GM21825 (cell line): ENCODE measurements around the gene KDR.

Experiments used
- ATAC-seq: cut with Tn5 transposase; IDR thresholded peaks from one replicate; pipeline ENCODE4 v1.9.1; 2021; ENCODE audit warnings: mild to moderate bottlenecking, moderate library complexity; ENCODE audit not compliant: unreplicated experiment

The KDR gene

GRCh38 chr4:55080174-55080865 lies 45.1 kb downstream of the KDR start:
- no peak for ATAC-seq

- ATAC-seq, result no peak
Observed at GRCh38 chr4:55079451-55080173, 45.8 kb downstream of the KDR start.

DNA sequence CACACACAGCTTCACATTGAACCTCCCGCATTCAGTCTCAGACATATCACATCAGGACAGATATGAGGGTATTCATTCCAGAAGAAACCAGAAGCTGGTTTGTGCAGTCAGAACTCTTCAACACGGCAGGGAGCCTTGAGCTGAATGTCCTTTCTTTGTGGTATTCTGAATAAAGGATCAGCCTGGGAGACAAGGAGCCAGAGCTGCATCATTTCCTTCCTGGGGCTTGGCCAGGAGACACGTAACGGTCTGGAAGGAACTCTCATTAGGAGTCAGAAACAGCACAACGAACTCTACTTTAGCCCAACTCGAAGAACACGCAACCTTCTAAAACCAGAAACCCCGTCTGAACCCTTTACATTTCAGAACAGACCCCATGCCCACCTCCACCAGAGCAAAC lies 46.4 kb downstream of the KDR start:
- ATAC-seq, result no peak

DNA sequence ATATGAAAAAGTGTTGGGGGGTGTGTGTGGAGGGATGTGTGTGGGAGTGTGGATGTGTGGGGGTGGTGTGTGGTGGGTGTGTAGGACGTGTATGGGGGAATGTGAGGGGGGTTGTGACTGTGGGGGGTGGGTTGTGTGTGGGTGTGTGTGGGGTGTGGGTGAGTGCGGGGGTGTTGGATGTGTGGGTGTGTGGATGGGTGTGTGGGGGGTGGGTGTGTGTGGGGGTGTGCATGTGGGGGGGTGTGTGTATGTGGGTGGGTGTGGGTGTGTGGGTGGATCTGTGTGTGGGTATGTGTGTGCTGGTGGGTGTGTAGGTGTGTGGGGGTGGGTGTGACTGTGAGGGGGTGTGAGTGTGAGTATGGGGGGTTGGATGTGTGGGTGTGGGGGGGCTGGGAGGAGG lies 47.8 kb downstream of the KDR start:
- ATAC-seq, result no peak

- no peak for ATAC-seq
Observed at GRCh38 chr4:55075823-55076716, 49.3 kb downstream of the KDR start.

DNA sequence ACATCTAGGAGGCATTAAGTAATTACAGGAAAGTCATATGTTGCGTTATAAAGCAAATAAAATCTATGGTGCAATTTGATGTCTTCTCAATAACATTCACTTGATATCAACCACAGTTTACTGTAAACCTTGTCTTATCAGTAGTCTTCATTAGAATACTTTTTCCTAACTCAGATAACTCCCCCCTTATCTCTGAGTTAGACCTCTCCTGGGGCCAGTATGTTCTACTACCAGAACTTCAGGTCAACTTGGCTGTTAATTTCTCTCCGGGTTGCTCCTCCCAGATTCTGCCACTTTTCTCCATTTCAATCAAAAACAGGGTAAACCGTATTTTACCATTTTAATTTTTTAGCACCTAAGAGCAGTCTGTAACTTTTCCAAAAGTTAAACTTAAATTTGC lies 50.0 kb downstream of the KDR start:
- no peak for ATAC-seq

DNA sequence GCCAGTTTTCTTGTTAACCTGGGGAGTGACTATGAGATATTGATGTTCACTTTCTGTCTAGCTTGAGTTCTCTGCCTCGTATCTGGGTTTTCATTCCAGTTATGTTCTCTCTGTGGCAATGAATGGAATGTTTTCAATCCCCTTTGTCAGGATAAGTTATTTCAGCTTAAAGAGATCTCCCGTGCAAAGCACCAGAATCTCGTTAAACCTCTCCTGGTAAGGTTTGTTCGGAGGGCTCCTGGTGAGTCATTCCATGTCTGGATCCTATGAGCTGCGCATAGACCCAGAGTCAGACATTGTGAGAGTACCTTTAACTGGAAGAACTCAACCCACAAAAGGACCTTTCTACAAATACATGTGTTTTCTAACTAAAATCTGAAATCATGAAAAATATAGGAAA lies 51.0 kb downstream of the KDR start:
- ATAC-seq, result no peak

DNA sequence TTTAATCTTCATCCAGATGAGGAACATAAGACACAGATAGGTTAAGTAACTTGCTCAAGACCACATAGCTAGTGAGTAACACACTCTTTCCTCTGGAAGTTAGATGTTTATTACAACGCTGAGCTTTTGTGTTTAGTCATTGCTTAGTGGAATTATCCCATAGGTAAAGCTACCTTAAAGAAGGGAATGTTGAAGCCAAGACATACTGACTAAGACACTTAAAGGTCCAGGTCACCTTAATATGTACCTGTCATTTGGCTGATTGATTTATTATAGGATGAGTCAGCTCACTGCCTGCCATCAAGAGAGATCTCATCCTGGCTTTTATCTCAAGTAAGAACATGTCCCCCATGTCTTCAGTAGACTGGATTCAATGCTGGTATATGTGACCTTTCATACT lies 53.4 kb downstream of the KDR start:
- no peak for ATAC-seq

GRCh38 chr4:55069248-55069647 lies 56.1 kb downstream of the KDR start:
- ATAC-seq, result no peak

GRCh38 chr4:55068522-55068921 lies 56.9 kb downstream of the KDR start:
- no peak for ATAC-seq

DNA sequence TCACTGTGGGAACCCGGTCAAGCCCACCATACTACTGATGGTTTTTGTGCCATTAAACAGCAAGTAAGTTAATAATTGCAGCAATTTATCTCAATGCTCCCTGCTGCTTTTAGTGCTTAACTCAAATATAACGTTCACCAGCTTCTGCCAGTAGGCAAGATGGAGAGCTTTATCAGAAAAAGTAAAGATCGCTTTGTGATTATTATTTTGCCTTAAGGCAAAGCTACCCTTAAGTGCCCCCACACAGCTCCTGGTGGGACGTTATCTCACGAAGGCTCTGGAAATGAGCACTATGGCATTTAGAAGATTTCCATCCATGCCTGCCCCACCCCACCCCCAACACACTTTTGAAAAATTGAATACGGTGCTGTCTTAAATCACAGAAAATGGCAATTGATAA lies 59.4 kb downstream of the KDR start:
- ATAC-seq, result no peak

GRCh38 chr4:55055529-55055928 lies 69.9 kb downstream of the KDR start:
- no peak for ATAC-seq

DNA sequence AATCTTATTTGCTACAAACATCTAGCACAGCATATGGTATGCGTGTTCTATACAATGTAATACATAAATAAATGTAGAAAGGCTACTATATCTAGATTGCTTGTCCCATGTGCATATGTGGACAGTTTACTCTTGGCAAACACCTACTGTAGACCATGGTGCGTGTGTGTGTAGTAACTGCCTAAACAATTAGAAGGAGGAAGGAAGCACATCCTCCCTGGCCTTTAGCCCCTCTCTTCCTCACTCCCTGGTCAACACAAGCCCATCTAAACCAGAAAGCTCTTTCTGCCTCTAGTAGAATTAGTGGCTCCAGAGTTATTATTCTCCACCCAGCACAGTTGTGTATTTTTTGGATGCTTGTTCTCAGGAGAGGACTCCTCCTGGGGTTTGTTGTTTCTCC lies 73.9 kb downstream of the KDR start:
- no peak for ATAC-seq

DNA sequence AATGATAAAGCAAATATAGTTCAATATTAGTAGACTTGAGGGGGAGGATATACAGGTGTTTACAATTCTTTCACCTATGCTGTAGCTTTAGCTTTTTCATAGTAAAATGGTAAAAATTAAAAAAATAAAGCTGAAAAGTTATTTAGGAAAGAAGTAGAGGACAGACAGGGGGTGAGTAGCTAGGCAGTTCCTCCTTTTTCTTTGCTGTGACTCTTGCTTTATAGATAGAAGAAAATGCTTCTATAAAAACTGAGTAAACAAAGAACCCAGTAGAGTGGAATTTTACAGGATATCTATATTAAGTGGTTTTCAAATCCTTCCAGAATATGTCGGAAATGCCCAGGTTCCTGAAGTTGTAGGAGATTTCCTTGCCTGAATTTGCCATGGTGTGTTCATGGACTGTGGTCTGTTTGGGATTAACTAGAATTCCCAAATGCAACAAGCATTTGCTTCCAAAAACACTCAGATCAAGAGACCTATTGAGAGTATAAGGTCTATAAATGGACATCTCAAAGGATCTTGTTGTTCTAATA lies 74.9 kb downstream of the KDR start:
- no peak for ATAC-seq

GRCh38 chr4:55038176-55038890 lies 87.1 kb downstream of the KDR start:
- no peak for ATAC-seq

- no peak for ATAC-seq
Observed at GRCh38 chr4:55037728-55038127, 87.7 kb downstream of the KDR start.

- no peak for ATAC-seq
Observed at GRCh38 chr4:55036405-55036804, 89.0 kb downstream of the KDR start.

- no peak for ATAC-seq
Observed at GRCh38 chr4:55035892-55036291, 89.5 kb downstream of the KDR start.

GRCh38 chr4:55033296-55033695 lies 92.1 kb downstream of the KDR start:
- no peak for ATAC-seq

DNA sequence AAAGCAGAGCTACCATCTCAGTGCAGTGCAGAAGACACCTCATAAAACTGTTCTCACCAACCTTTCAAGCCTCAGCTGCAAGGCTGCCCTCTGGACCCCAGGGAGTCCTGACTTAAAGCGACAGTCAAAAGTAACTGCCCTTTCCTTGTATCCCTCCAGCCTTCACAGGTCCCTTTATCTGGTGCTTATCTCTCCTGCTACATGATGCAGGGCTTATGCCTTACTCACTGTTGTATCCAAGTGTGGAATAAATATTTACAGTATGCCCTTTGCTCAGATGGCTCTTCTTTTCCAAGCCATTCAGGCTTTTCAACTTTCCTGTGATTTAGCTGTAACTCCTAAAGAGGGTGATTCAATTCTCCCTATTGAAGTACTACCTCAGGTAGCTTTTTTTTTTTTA lies 92.6 kb downstream of the KDR start:
- ATAC-seq, result no peak

- no peak for ATAC-seq
Observed at GRCh38 chr4:55032179-55032578, 93.2 kb downstream of the KDR start.
